Measurements from ENCODE around the gene SVOPL.
A peak's percentile ranks its signal among the peaks of the same experiment; 100 is the strongest.

Gene SVOPL

GRCh38 chr7:138630059-138630610, 71.0 kb downstream of the SVOPL start:
- no peak overlapping the region for H3K27ac ChIP-seq
- no peak for TF ChIP-seq CTCF (conservative IDR thresholded peaks at IDR 0.05)

GRCh38 chr7:138627361-138627760, 73.8 kb downstream of the SVOPL start:
- no peak for TF ChIP-seq CTCF (conservative IDR thresholded peaks at IDR 0.05)
- peak overlapping the region; percentile 90; the same call in 1 of the 2 replicates for H3K27ac ChIP-seq

- no peak for TF ChIP-seq CTCF (conservative IDR thresholded peaks at IDR 0.05)
- H3K27ac ChIP-seq, result peak overlapping the region; percentile 90
Measured at GRCh38 chr7:138626846-138627245, 74.3 kb downstream of the SVOPL start.

GRCh38 chr7:138625849-138626230, 75.3 kb downstream of the SVOPL start:
- H3K27ac ChIP-seq, result peak overlapping the region; percentile 90
- no peak for TF ChIP-seq CTCF (conservative IDR thresholded peaks at IDR 0.05)

DNA sequence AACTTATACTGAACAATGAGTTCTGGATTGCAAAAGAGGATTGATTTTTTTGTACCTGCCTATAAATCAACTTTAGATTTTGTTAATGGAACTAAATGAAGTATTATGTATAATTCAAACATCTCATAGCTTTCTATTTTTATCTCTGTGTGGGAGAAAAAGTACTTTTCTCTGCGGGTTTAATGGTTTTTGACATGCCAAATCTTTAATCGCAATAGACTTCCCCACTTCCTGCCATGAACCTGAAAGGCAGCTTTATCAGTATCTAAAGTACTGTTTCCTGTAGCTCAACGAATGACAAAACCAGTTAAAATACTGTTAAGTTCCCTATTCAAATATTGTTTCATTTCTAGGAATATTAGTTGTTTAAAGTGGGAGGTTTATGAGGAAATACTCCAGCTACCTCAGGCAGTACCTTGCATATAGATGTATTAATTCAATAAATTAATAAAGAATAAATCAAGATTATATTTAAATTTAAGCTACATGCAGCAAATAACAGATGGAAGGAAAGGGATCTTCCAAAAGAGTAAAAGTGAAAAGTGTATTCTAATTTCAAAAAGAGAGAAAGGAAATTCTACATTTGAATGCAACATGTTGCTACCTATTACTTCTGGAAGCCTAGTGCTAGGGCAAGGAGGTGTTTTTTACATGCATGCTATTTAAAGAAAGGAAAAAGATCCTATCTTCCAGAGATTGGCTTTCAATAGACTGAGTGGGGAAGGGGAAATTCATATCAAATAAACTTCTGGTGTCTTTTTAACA, 75.9 kb downstream of the SVOPL start:
- H3K27ac ChIP-seq, result peak overlapping the region; percentile 90
- TF ChIP-seq CTCF (conservative IDR thresholded peaks at IDR 0.05), result no peak

DNA sequence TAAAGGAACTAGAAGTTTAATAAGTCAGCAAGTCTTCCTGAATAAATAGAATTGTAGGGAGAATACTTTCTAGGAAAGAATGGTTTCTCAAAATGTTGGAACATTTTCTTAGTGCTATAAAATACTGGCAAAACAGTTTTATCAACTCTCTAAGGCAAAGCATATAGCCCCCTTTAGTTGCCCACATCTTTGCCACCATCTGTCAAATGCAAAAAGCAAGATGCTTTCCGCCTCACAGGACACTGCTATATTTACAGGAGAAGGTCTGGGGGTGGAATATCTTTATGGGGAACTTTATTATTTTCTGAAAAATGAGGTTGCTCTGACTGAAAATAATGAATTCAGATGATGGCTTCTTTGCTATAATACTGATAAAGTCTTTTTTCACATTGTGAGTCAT, 78.3 kb downstream of the SVOPL start:
- no peak for TF ChIP-seq CTCF (conservative IDR thresholded peaks at IDR 0.05)
- no peak overlapping the region; the same call in 1 of the 2 replicates for H3K27ac ChIP-seq

- H3K27ac ChIP-seq, result no peak overlapping the region
- TF ChIP-seq CTCF (conservative IDR thresholded peaks at IDR 0.05), result no peak
Measured at GRCh38 chr7:138618933-138619332, 82.2 kb downstream of the SVOPL start.
